Spinal cord (tissue), 10 donors: Measurements from ENCODE around the gene LOX. TPM values are rescaled to one million over a fixed set of nuclear protein-coding genes. Genes with fewer than 3 reads are reported as not detected.

ENCODE experiments used
- DNase-seq, 6 donors: peaks; one replicate each; pipeline versions ENCODE4 v3.0.0 to v3.0.0-alpha.2; 2013 to 2015; ENCODE audit warnings: low spot score in 6 of 6, low read depth in 4 of 6
- H3K27ac ChIP-seq: one replicate; pipeline ENCODE4 v1.5.1; 2013; ENCODE audit warnings: low read depth, low read length, control low read depth
- H3K27me3 ChIP-seq: one replicate; pipeline ENCODE4 v1.6.1; 2013; ENCODE audit warnings: low read length; ENCODE audit not compliant: control insufficient read depth, insufficient read depth
- H3K36me3 ChIP-seq: one replicate; pipeline ENCODE4 v1.6.1; 2013; ENCODE audit warnings: low read length; ENCODE audit not compliant: control insufficient read depth, insufficient read depth
- H3K4me1 ChIP-seq: one replicate; pipeline ENCODE4 v1.6.1; 2013; ENCODE audit warnings: low read length; ENCODE audit not compliant: control insufficient read depth, insufficient read depth
- H3K4me3 ChIP-seq: one replicate; pipeline ENCODE4 v1.5.1; 2013; ENCODE audit warnings: low read depth, low read length, control low read depth
- H3K9me3 ChIP-seq: one replicate; pipeline ENCODE4 v1.6.1; 2013; ENCODE audit warnings: low read length; ENCODE audit not compliant: control insufficient read depth, insufficient read depth
- WGBS: methylation state at CpG from one replicate; pipeline ENCODE4 v1.1.5; 2013; ENCODE audit warnings: missing lambda C conversion rate; ENCODE audit not compliant: insufficient coverage; 5-methylcytosine and 5-hydroxymethylcytosine counted together
- polyA plus RNA-seq, 2 donors: library from polyadenylated mRNA; unstranded; fragments of 120-200 nt; gene quantifications; one replicate each; pipeline ENCODE4 v1.2.1, GENCODE V29; 2013; ENCODE audit not compliant: insufficient read length in 2 of 2
- total RNA-seq, 2 donors: library from RNA; depleted of rRNA in 1 of 2; stranded (reverse); fragments of 120-200 nt in 1 of 2; fragments of >200 nt in 1 of 2; gene quantifications; one replicate each; pipeline versions ENCODE4 v1.2.3 to v1.2.4, GENCODE V29; 2013 to 2014
- donor health status: healthy.

The LOX gene
- total and polyA plus RNA-seq, 4 donors, result 10.0 to 88.1 (median 20.2) TPM

DNA sequence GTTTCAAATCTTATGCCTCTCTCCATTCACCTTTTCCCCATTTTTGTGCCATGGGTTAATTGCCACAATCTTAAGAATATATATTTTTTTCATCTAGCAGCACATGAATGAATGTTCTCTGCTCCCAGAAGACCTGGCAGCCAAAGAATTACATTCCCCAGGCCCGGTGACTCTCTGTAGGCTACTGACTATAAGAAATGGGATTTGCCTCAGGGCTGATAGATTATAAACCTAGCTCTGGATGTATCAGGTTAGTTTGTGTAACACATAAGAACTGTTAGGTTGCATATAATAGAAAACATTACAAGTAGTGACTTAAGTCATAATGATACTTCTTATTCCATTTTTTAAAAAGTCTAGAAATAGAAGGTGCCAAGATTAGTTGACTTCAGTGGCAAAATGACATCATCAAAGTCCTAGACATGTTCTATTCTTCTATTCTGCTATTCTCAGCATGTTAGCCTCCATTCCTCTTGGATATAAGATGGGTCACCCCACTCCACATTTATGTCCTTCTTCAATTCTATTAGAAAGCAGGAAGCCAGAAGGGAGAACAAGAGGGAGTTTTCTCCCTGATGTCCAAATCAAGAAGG, 40.4 kb upstream of the LOX start:
- no peak for DNase-seq
- Histone ChIP-seq H3K36me3 (no peaks in the 10 kb centered on the region), H3K27me3 (no peaks in the 10 kb centered on the region), H3K4me1 (no peaks in the 10 kb centered on the region), H3K9me3 (no peaks in the 10 kb centered on the region), H3K4me3 (no peak overlapping the region), H3K27ac (no peak overlapping the region)
- WGBS, result no CpG with 5 or more reads among the region's 1 CpG

DNA sequence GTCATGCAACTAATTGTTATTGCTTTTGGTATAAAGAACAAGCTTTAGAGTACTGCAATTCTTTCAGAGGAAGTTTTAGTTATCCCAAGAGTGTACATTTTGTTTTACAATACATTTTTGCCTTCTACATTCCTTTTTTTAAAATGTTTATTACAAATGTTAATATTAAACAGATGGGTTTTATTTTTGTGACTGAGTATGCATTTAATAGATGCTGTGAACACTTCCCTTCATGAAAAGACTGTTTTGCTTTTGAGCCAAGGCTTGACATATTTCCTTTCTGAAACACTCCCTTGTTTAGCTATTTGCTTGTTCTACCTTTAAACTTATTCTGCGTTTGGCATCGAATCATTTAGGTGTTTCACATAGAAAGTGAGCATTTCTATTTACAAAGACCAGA, 36.4 kb upstream of the LOX start:
- Histone ChIP-seq H3K4me3 (no peak overlapping the region), H3K27me3 (no peaks in the 10 kb centered on the region), H3K4me1 (no peaks in the 10 kb centered on the region), H3K27ac (no peak overlapping the region), H3K36me3 (no peaks in the 10 kb centered on the region), H3K9me3 (no peaks in the 10 kb centered on the region)
- no peak for DNase-seq
- no CpG with 5 or more reads among the region's 2 CpGs for WGBS

DNA sequence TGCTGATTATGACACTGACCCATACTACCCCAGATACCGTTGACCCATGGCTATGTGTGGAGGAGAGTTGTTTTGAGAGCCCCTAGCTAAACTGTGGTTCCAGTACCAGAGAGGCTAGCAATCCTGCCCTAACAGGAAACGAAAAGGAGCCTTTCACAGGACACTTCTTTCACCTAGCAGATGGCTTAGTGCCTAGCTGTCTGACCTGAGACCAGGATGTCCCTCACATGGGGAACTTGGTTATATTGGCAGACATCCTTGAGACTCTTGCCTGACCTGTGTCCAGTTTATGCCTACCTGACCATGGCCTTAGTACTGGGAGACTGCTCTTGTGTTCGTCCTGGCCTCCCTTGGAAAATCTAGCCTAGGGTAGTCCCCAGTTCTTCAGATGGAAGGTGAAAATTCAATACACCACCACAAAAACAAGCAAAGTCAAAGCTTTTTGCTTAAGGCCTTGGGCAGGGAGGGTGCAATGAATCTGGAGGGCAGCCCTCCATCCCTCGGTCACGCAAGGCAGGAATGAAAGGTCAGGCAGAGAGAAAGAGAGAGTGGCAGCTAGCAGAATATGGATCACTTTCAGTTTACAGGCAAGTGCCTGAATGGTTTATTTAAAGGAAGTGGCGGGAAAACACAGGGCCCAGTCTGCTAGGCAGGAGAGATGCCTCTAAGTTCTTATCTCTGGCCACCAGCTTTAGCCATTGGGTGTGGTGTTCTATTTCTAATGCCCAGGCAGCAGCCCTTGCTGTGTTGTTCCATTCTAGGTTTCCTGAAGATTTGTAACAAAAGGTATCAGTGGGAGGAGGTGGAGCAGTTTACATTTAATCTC, 34.9 kb upstream of the LOX start:
- Histone ChIP-seq H3K4me3 (no peak overlapping the region), H3K4me1 (no peaks in the 10 kb centered on the region), H3K27ac (no peak overlapping the region), H3K36me3 (no peaks in the 10 kb centered on the region), H3K27me3 (no peaks in the 10 kb centered on the region), H3K9me3 (no peaks in the 10 kb centered on the region)
- WGBS, result 94% methylated on average over 3 of the region's 6 CpGs
- DNase-seq, result no peak

DNA sequence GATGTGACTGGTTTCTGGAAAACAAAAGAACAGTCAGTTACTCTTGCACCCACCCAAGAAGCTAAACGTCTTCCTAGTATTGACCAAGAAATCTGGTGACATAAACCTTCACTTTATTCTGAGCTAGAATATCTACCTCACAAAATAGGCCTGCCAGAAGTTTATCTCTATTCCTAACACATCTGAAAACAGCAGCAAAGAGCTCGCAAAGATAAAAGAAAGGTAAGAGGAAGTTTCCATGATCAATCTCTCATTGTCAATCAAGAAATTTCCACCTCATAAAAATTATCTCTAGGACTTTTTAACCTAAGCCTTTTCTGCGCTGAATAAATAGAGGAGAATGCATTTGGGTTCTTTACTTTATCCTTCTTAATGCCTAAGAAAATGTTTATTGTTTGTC, 34.0 kb upstream of the LOX start:
- no peaks in the 10 kb centered on the region for H3K4me1 ChIP-seq
- no peak overlapping the region for H3K27ac ChIP-seq
- DNase-seq, result no peak
- no CpG with 5 or more reads among the region's 3 CpGs for WGBS
- H3K36me3 ChIP-seq, result no peaks in the 10 kb centered on the region
- no peaks in the 10 kb centered on the region for H3K27me3 ChIP-seq
- H3K4me3 ChIP-seq, result no peak overlapping the region
- no peaks in the 10 kb centered on the region for H3K9me3 ChIP-seq

DNA sequence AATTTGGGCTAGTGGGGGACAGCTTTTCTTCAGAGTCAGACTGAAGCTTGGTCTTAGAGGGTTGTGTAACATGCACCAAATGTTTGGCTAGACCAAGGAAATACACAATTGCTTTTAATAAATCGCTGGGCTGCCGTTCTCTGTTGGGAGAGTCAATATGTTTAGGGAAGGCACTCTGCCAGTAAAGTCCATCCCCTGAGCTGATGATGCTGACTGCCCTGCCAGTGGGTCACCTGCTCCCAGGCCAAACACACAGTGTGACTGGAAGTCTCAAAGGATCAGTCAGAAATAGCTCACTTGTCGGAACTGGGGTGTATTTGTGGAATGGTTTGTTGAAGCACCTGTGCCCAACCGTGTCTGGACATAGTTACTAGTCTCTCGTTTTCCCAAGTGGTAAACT, 33.4 kb upstream of the LOX start:
- 66% methylated on average over 5 of the region's 5 CpGs for WGBS
- no peaks in the 10 kb centered on the region for H3K4me1 ChIP-seq
- no peak overlapping the region for H3K4me3 ChIP-seq
- H3K9me3 ChIP-seq, result no peaks in the 10 kb centered on the region
- no peaks in the 10 kb centered on the region for H3K36me3 ChIP-seq
- H3K27ac ChIP-seq, result no peak overlapping the region
- no peak for DNase-seq
- no peaks in the 10 kb centered on the region for H3K27me3 ChIP-seq

DNA sequence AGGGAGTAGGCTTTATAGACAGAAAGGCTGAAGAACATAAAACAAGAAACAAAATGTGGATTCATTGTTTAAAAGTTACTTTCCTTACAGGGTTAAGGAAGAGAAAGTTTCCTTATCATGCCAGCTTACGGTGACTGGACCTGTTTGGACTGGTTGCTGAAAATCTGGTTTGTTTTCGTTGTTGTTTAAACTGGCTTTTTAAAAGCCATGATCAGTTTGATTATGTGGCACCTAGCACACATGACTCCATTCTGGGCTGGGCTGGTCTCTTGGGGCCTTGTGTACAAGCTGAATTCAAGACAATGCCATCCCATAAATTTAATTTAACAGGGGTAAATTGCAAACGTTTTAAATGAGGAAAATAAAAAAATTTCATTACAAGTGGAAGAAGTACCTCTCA, 32.9 kb upstream of the LOX start:
- no CpG with 5 or more reads among the region's 3 CpGs for WGBS
- H3K9me3 ChIP-seq, result no peaks in the 10 kb centered on the region
- H3K4me3 ChIP-seq, result no peak overlapping the region
- H3K27ac ChIP-seq, result no peak overlapping the region
- H3K36me3 ChIP-seq, result no peaks in the 10 kb centered on the region
- DNase-seq, result no peak
- no peaks in the 10 kb centered on the region for H3K27me3 ChIP-seq
- H3K4me1 ChIP-seq, result no peaks in the 10 kb centered on the region

DNA sequence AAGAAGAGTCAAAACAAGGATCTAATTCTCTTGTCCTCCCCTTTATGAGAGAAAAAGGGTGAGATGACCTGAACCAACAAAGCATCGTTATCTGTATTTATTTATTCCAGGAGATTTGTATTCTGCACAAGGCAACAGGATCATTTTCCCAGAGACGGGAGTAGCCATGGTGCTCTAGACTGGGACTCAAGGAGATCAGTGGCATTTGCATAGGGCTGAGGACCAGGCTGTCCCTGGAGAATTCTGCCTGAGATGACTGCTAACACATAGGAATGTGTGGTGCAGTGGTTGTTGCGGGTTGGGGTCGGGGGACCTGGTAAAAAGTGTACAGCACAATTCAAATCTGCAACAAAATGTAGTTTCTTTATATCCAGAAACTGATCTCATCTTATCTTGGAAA, 29.0 kb upstream of the LOX start:
- H3K4me1 ChIP-seq, result no peaks in the 10 kb centered on the region
- H3K27me3 ChIP-seq, result no peaks in the 10 kb centered on the region
- no peaks in the 10 kb centered on the region for H3K36me3 ChIP-seq
- WGBS, result 80% methylated on average over 1 of the region's 4 CpGs
- DNase-seq, result no peak
- no peaks in the 10 kb centered on the region for H3K9me3 ChIP-seq
- H3K4me3 ChIP-seq, result no peak overlapping the region
- H3K27ac ChIP-seq, result no peak overlapping the region

DNA sequence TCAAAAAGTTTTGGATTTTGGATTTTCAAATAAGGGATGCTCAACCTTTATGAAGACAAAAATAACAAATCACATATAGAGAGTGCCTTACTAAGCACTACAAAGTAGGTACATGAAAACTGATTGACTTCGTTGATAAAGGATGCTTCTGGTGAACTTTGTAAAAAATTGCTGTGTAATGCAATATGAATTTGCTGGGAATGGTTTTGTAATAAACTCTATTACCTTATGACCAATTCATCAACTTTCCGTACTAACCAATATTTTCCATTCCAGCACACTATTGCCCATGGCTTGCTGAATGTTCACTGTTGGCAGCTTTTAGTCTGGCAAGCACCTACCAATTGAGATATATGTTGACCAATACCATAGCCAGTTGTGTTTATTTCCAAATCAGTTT, 27.9 kb upstream of the LOX start:
- Histone ChIP-seq H3K27ac (no peak overlapping the region), H3K9me3 (no peaks in the 10 kb centered on the region), H3K27me3 (no peaks in the 10 kb centered on the region), H3K36me3 (no peaks in the 10 kb centered on the region), H3K4me3 (no peak overlapping the region), H3K4me1 (no peaks in the 10 kb centered on the region)
- WGBS, result no CpG with 5 or more reads among the region's 2 CpGs
- no peak for DNase-seq

DNA sequence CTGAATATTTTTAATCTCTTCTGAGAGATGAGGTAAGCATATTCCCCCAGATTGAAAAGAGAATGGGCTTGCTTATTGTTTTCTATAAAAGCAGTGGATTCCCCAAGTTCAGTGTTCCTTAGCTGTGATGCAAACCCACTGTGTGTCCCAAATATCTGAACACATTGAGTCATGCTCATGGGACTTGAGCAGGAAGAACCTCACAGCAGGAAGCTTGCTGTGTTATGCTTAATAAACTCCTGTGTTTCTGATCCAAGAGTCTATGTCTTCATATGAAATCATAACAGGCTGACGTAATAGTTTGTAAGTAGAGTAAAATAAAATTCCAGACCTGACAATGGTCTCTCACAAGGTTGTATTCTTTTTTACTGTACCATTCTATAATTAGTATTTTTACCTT, 24.8 kb upstream of the LOX start:
- Histone ChIP-seq H3K9me3 (no peaks in the 10 kb centered on the region), H3K27ac (no peak overlapping the region), H3K4me3 (no peak overlapping the region), H3K27me3 (no peaks in the 10 kb centered on the region), H3K36me3 (no peaks in the 10 kb centered on the region), H3K4me1 (no peaks in the 10 kb centered on the region)
- DNase-seq, result no peak
- no CpG with 5 or more reads among the region's 1 CpG for WGBS

DNA sequence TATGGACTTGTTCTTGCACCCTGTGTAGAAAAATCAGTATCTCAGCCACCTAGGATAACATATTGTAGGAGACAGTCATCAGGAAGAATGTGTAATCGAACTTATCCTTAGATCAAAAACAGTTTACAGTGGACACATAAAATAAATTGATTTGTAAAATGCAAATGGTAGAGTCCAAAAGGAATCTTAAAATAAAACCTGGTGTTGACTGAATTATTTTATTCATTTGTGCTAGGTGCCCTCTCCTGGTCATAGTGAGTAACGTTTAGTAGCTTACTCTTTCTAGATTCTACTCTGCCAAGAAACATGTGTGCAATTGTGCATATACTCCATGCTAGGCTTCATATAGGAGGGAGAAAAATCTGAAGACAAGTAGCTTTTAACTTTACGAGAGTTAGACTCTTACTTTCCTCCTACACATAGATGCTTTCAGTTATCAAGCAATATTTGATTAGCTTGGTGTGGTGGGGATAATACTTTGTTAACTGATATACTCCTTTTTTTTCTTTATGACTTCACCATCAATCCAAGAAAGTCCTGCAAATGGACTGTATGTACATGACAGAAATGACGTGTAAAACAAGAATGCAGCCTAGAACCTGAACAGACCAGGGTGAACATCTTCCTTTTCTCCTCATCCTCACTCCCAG, 23.7 kb upstream of the LOX start:
- no peaks in the 10 kb centered on the region for H3K36me3 ChIP-seq
- no CpG with 5 or more reads among the region's 4 CpGs for WGBS
- no peaks in the 10 kb centered on the region for H3K9me3 ChIP-seq
- peak in 3 of 6 donors; percentile 15 to 89 (median 70) for DNase-seq
- no peaks in the 10 kb centered on the region for H3K4me1 ChIP-seq
- no peak overlapping the region for H3K4me3 ChIP-seq
- no peaks in the 10 kb centered on the region for H3K27me3 ChIP-seq
- no peak overlapping the region for H3K27ac ChIP-seq
